Stimulated activated CD4-positive, alpha-beta T cell treated with anti-CD3 and anti-CD28 coated beads, Interleukin-12 subunit alpha, Interleukin-12 subunit beta, amount 100 ng/mL, for 24 hours (primary cell): Measurements from ENCODE around the gene SPECC1L.

ENCODE experiments used
- DNase-seq, 2 experiments: peaks; one replicate each; pipeline ENCODE4 v3.0.0-alpha.2; 2020; ENCODE audit warnings: low read depth in 2 of 2

Gene SPECC1L

GRCh38 chr22:24414984-24415945, 144.6 kb downstream of the SPECC1L start:
- DNase-seq: no peak

GRCh38 chr22:24416095-24416494, 145.5 kb downstream of the SPECC1L start:
- DNase-seq: no peak

GRCh38 chr22:24416611-24417010, 146.0 kb downstream of the SPECC1L start:
- DNase-seq: no peak

GRCh38 chr22:24417200-24417599, 146.6 kb downstream of the SPECC1L start:
- no peak for DNase-seq

GRCh38 chr22:24417901-24418641, 147.4 kb downstream of the SPECC1L start:
- DNase-seq: no peak

- DNase-seq: no peak
Observed at GRCh38 chr22:24418786-24419474, 148.3 kb downstream of the SPECC1L start.

GRCh38 chr22:24419475-24419850, 148.8 kb downstream of the SPECC1L start:
- no peak for DNase-seq

GRCh38 chr22:24420072-24420976, 149.7 kb downstream of the SPECC1L start:
- DNase-seq: no peak

- no peak for DNase-seq
Observed at GRCh38 chr22:24420977-24421343, 150.3 kb downstream of the SPECC1L start.

- no peak for DNase-seq
Observed at GRCh38 chr22:24421428-24421931, 150.8 kb downstream of the SPECC1L start.

GRCh38 chr22:24422102-24422665, 151.6 kb downstream of the SPECC1L start:
- no peak for DNase-seq

- DNase-seq: peak; percentile 39 to 56
Observed at GRCh38 chr22:24423519-24424000, 152.9 kb downstream of the SPECC1L start.

- peak in 1 of 2 experiments; percentile 31 for DNase-seq
Observed at GRCh38 chr22:24424001-24424900, 153.6 kb downstream of the SPECC1L start.

GRCh38 chr22:24424901-24425775, 154.5 kb downstream of the SPECC1L start:
- no peak for DNase-seq

GRCh38 chr22:24426436-24426835, 155.8 kb downstream of the SPECC1L start:
- no peak for DNase-seq

GRCh38 chr22:24426851-24427499, 156.3 kb downstream of the SPECC1L start:
- no peak for DNase-seq

- DNase-seq: peak; percentile 63 to 79
Observed at GRCh38 chr22:24427500-24428164, 157.0 kb downstream of the SPECC1L start, which contains the start of gene ADORA2A. Gene ADORA2A, plus strand, starts transcription at chr22:24427599. Its CDS starts 5,806 bp downstream, at chr22:24433405.
